Measurements from ENCODE around the gene SLC2A6. TPM values are rescaled to one million over a fixed set of nuclear protein-coding genes. Genes with fewer than 3 reads are reported as not detected.
A peak's percentile ranks its signal among the peaks of the same experiment; 100 is the strongest.

Gene SLC2A6, protein sequence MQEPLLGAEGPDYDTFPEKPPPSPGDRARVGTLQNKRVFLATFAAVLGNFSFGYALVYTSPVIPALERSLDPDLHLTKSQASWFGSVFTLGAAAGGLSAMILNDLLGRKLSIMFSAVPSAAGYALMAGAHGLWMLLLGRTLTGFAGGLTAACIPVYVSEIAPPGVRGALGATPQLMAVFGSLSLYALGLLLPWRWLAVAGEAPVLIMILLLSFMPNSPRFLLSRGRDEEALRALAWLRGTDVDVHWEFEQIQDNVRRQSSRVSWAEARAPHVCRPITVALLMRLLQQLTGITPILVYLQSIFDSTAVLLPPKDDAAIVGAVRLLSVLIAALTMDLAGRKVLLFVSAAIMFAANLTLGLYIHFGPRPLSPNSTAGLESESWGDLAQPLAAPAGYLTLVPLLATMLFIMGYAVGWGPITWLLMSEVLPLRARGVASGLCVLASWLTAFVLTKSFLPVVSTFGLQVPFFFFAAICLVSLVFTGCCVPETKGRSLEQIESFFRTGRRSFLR
- 5.6 and 9.1 TPM in 2 replicates for total RNA-seq
- 6.7 and 7.6 TPM in 2 replicates for polyA plus RNA-seq
- 11.1 and 12.7 TPM in 2 replicates for polyA plus RNA-seq (2012)
- polyA minus RNA-seq (ENCODE audit: low replicate concordance): 9.0 and 10.9 TPM in 2 replicates

- no peaks in the 10 kb centered on the region for H3K79me2 ChIP-seq (ENCODE audit: control insufficient read depth, insufficient read depth, low read length)
- no peaks in the 10 kb centered on the region for H3K9me3 ChIP-seq (ENCODE audit: control insufficient read depth, insufficient read depth, low read depth, low read length)
- peak within 1 kb of the TSS; percentile 49 to 68 (median 60) for H3K4me3 ChIP-seq (replicated peaks in 1 of 4; ENCODE audit: control extremely low read depth in 1 of 4, insufficient read depth in 1 of 4, low read depth in 3 of 4, low read length in 4 of 4)
- H4K20me1 ChIP-seq (ENCODE audit: control insufficient read depth, extremely low read depth, insufficient read depth, low read length): no peaks in the 10 kb centered on the region
- DNase-seq (ENCODE audit: low read depth in 2 of 2): peak; percentile 62 to 74
- no peaks in the 10 kb centered on the region for H3K27me3 ChIP-seq (ENCODE audit: control insufficient read depth, insufficient read depth, low read length)
- no peak within 1 kb of the TSS for H3K27ac ChIP-seq (ENCODE audit: insufficient read depth, low read length)
- no peaks in the 10 kb centered on the region for H3K4me1 ChIP-seq (ENCODE audit: control insufficient read depth, extremely low read depth, insufficient read depth, low read length)
- H3K36me3 ChIP-seq (ENCODE audit: control insufficient read depth, insufficient read depth, low read length): peaks cover 11% of the 10 kb centered on the region
- peak within 1 kb of the TSS; percentile 99 for H2AFZ ChIP-seq (ENCODE audit: low read length)
- no peak for TF ChIP-seq EZH2 (IDR thresholded peaks at IDR 0.05; ENCODE audit: low read length, missing control alignments)
- TF ChIP-seq, protein P1, sequence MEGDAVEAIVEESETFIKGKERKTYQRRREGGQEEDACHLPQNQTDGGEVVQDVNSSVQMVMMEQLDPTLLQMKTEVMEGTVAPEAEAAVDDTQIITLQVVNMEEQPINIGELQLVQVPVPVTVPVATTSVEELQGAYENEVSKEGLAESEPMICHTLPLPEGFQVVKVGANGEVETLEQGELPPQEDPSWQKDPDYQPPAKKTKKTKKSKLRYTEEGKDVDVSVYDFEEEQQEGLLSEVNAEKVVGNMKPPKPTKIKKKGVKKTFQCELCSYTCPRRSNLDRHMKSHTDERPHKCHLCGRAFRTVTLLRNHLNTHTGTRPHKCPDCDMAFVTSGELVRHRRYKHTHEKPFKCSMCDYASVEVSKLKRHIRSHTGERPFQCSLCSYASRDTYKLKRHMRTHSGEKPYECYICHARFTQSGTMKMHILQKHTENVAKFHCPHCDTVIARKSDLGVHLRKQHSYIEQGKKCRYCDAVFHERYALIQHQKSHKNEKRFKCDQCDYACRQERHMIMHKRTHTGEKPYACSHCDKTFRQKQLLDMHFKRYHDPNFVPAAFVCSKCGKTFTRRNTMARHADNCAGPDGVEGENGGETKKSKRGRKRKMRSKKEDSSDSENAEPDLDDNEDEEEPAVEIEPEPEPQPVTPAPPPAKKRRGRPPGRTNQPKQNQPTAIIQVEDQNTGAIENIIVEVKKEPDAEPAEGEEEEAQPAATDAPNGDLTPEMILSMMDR (conservative IDR thresholded peaks at IDR 0.05 in 1 of 2, IDR thresholded peaks at IDR 0.05 in 1 of 2; ENCODE audit: low read depth in 1 of 2, low read length in 2 of 2): no peak
- H3K4me2 ChIP-seq (ENCODE audit: extremely low read depth, insufficient read depth, low read length): peak within 1 kb of the TSS; percentile 94
- H3K9ac ChIP-seq (ENCODE audit: insufficient read depth, low read length): peak within 1 kb of the TSS; percentile 58
Measured at GRCh38 chr9:133478851-133479711, at the start of gene SLC2A6. TSS of gene SLC2A6 (minus strand) at chr9:133479099. CDS start at chr9:133479059, 40 bp downstream.

DNA sequence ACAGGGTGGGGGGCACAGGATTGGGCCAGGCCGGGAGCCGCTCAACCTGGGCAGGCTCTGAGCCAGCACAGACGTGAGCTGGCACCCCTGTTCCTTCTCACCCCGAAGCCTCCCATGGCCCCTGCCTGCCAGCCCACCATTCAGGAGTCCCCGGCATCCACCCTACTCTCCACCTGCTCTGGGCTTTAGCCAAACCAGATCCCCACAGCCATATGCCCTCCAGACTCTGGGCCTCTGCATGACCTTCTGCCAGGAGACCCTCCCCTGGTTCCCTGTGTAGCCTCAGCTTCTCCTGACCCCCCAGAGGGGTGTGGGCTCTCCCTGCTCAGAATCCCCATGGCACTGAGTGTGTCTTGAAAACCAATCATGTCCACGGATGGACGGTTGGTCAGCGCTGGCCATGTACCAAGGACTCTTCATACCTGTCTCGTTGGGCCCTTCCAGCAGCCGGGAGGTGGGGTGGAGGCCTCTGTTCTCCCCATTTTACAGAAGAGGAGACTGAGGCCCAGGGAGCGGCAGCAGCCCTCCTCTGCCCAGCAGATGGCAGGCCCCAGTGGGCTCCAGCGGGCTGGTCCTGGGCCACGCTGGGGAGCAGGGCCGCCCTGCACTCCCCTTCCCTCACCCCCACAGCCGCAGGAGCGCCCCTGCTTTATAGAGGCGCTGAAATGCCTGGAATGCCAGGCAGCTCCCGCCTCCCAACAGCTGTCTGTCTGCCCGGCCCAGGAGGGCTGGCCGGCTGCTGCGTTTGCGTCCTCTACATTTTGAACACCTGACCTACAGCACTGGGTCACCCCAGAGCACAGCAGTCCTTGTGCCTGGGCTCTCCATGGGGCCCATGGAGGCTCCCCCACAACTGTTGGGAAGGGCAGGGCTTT, 49.3 kb upstream of the SLC2A6 start:
- Histone ChIP-seq H3K27ac (ENCODE audit: insufficient read depth, low read length) (no peak overlapping the region), H3K9ac (ENCODE audit: insufficient read depth, low read length) (no peak overlapping the region), H3K4me2 (ENCODE audit: extremely low read depth, insufficient read depth, low read length) (no peak overlapping the region), H3K27me3 (ENCODE audit: control insufficient read depth, insufficient read depth, low read length) (peaks cover 49% of the 10 kb centered on the region), H4K20me1 (ENCODE audit: control insufficient read depth, extremely low read depth, insufficient read depth, low read length) (no peaks in the 10 kb centered on the region), H2AFZ (ENCODE audit: low read length) (no peak overlapping the region), H3K79me2 (ENCODE audit: control insufficient read depth, insufficient read depth, low read length) (no peaks in the 10 kb centered on the region), H3K9me3 (ENCODE audit: control insufficient read depth, insufficient read depth, low read depth, low read length) (no peaks in the 10 kb centered on the region), H3K4me1 (ENCODE audit: control insufficient read depth, extremely low read depth, insufficient read depth, low read length) (no peaks in the 10 kb centered on the region), H3K4me3 (replicated peaks in 1 of 4; ENCODE audit: control extremely low read depth in 1 of 4, insufficient read depth in 1 of 4, low read depth in 3 of 4, low read length in 4 of 4) (no peak overlapping the region), H3K36me3 (ENCODE audit: control insufficient read depth, insufficient read depth, low read length) (no peaks in the 10 kb centered on the region)
- DNase-seq (ENCODE audit: low read depth in 2 of 2): no peak
- TF ChIP-seq, protein P1 (conservative IDR thresholded peaks at IDR 0.05 in 1 of 2, IDR thresholded peaks at IDR 0.05 in 1 of 2; ENCODE audit: low read depth in 1 of 2, low read length in 2 of 2): no peak
- TF ChIP-seq EZH2 (IDR thresholded peaks at IDR 0.05; ENCODE audit: low read length, missing control alignments): no peak
